ENCODE measurements around the gene CYP46A1. TPM values are rescaled to one million over a fixed set of nuclear protein-coding genes. Genes with fewer than 3 reads are reported as not detected.

CYP46A1 gene
- total and polyA plus RNA-seq, 4 donors: 0.33 to 2.5 (median 1.4) TPM

DNA sequence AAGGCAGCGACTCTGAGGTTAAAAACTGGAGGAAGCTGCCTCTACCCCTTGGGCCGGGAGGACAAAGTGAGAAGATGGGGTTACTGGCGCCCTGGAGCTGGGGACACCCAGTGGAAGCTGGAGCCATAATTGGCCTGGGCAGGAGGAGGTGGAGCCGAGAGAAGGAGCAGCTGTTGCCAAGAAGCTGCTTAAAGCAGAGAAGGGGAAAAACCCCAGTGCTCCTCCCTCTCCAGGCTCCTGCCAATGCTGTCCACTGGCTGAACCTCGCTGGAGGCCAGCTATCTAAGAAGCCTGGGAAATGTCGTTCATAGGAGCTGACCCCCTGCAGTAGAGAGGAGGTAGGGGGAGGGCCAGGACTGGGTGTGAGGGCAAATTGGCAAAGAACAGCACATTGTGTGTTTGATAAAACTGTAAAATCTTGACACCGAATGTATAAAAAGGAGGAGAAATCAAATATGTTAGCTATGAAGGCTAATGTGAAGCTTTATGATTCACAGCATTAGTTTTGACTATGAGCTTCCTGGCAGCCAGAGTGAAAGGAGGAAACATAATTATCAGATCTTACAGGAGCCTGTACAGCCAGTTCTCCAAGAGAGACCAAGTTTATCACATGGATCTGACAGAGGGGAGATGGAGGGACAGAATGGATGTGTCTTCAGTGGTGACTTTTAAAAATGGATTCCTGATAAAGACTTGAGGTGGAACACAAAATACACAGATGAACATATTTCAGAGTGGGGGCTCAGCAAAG lies 29.7 kb upstream of the CYP46A1 start:
- peaks cover 0 to 3% (median 0%) of the 10 kb centered on the region in 4 donors for H3K9me3 ChIP-seq (ENCODE audit: control insufficient read depth in 4 of 4, insufficient read depth in 3 of 4, low read length in 3 of 4)
- 47 to 62% methylated on average over 7 of the region's 7 CpGs for WGBS, 2 donors
- ATAC-seq (ENCODE audit: insufficient read depth, low FRiP score) (peak; percentile 40), DNase-seq (peak; percentile 82 to 90 (median 86))
- no peak overlapping the region for H3K4me3 ChIP-seq
- H3K36me3 ChIP-seq (ENCODE audit: control insufficient read depth in 4 of 4, insufficient read depth in 4 of 4, low read length in 4 of 4): peaks cover 0 to 3% (median 0%) of the 10 kb centered on the region in 4 donors
- H3K9ac ChIP-seq (ENCODE audit: insufficient read depth in 1 of 2, low read length in 2 of 2): no peak overlapping the region
- TF ChIP-seq, protein P1, sequence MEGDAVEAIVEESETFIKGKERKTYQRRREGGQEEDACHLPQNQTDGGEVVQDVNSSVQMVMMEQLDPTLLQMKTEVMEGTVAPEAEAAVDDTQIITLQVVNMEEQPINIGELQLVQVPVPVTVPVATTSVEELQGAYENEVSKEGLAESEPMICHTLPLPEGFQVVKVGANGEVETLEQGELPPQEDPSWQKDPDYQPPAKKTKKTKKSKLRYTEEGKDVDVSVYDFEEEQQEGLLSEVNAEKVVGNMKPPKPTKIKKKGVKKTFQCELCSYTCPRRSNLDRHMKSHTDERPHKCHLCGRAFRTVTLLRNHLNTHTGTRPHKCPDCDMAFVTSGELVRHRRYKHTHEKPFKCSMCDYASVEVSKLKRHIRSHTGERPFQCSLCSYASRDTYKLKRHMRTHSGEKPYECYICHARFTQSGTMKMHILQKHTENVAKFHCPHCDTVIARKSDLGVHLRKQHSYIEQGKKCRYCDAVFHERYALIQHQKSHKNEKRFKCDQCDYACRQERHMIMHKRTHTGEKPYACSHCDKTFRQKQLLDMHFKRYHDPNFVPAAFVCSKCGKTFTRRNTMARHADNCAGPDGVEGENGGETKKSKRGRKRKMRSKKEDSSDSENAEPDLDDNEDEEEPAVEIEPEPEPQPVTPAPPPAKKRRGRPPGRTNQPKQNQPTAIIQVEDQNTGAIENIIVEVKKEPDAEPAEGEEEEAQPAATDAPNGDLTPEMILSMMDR (IDR thresholded peaks at IDR 0.05; ENCODE audit: control extremely low read depth, extremely low read depth): no peak
- H3K27ac ChIP-seq (ENCODE audit: low read depth in 1 of 2, low read length in 1 of 2): no peak overlapping the region
- peaks cover 3 to 26% (median 16%) of the 10 kb centered on the region in 3 donors for H3K27me3 ChIP-seq (ENCODE audit: control insufficient read depth in 3 of 3, insufficient read depth in 3 of 3, low read length in 2 of 3)
- peaks cover 0 to 19% (median 2%) of the 10 kb centered on the region in 5 donors for H3K4me1 ChIP-seq (ENCODE audit: control insufficient read depth in 5 of 5, insufficient read depth in 5 of 5, low read length in 5 of 5)

DNA sequence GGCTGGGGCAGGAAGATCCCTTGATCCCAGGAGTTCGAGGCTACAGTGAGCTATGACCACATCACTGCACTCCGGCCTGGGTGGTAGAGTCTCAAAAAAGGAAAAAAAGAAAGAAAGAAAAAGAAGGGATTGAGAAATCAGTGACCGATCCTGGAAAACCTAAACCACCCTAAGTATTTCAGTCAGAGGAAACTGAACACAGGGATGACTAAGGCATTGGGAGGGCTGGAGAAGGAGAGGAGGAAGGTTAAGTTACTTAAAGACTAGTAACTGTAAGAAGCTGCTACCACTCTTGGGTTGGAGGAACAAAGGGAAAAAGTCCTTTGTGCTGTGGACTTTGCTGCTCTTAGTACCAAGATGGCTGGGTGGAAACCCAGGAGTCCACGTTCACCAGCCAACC lies 28.6 kb upstream of the CYP46A1 start:
- H3K4me3 ChIP-seq: no peak overlapping the region
- WGBS, 2 donors: 88 to 95% methylated on average over 4 of the region's 4 CpGs
- peaks cover 3 to 34% (median 16%) of the 10 kb centered on the region in 3 donors for H3K27me3 ChIP-seq (ENCODE audit: control insufficient read depth in 3 of 3, insufficient read depth in 3 of 3, low read length in 2 of 3)

DNA sequence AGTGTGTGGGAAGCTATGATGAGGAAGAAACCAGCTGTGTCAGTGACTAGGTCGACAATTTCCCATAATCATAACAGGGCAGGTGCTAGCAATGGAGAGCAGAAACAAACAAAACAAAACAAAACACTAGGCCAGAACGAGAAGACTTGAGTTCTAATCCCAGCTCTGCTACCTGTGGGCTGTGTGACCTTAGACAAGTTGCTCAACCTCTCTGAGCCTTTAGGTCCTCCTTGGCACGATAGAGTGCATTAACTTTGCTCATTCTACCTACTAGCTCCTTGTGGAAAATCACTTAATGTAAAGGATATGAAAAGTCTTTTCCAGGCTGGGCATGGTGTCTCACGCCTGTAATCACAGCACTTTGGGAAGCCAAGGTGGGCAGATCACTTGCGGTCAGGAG lies 27.9 kb upstream of the CYP46A1 start:
- 85 to 90% methylated on average over 5 of the region's 5 CpGs for WGBS, 2 donors
- TF ChIP-seq, protein P1 (IDR thresholded peaks at IDR 0.05; ENCODE audit: control extremely low read depth, extremely low read depth): no peak

More for the DNA sequence above, 28.6 kb upstream of the CYP46A1 start:
- peaks cover 0 to 3% (median 0%) of the 10 kb centered on the region in 4 donors for H3K9me3 ChIP-seq (ENCODE audit: control insufficient read depth in 4 of 4, insufficient read depth in 3 of 4, low read length in 3 of 4)
- H3K4me1 ChIP-seq (ENCODE audit: control insufficient read depth in 5 of 5, insufficient read depth in 5 of 5, low read length in 5 of 5): peaks cover 0 to 26% (median 3%) of the 10 kb centered on the region in 5 donors
- TF ChIP-seq, protein P1 (IDR thresholded peaks at IDR 0.05; ENCODE audit: control extremely low read depth, extremely low read depth): no peak
- no peak for DNase-seq
- no peak overlapping the region for H3K9ac ChIP-seq (ENCODE audit: insufficient read depth in 1 of 2, low read length in 2 of 2)
- no peak overlapping the region for H3K27ac ChIP-seq (ENCODE audit: low read depth in 1 of 2, low read length in 1 of 2)
- peaks cover 0 to 3% (median 0%) of the 10 kb centered on the region in 4 donors for H3K36me3 ChIP-seq (ENCODE audit: control insufficient read depth in 4 of 4, insufficient read depth in 4 of 4, low read length in 4 of 4)
- no peak for ATAC-seq (ENCODE audit: insufficient read depth, low FRiP score)

More for the DNA sequence above, 27.9 kb upstream of the CYP46A1 start:
- Histone ChIP-seq H3K4me3 (no peak overlapping the region), H3K4me1 (ENCODE audit: control insufficient read depth in 5 of 5, insufficient read depth in 5 of 5, low read length in 5 of 5) (peaks cover 0 to 27% (median 3%) of the 10 kb centered on the region in 5 donors), H3K9me3 (ENCODE audit: control insufficient read depth in 4 of 4, insufficient read depth in 3 of 4, low read length in 3 of 4) (peaks cover 0 to 3% (median 0%) of the 10 kb centered on the region in 4 donors), H3K27ac (ENCODE audit: low read depth in 1 of 2, low read length in 1 of 2) (no peak overlapping the region), H3K27me3 (ENCODE audit: control insufficient read depth in 3 of 3, insufficient read depth in 3 of 3, low read length in 2 of 3) (peaks cover 3 to 41% (median 20%) of the 10 kb centered on the region in 3 donors), H3K9ac (ENCODE audit: insufficient read depth in 1 of 2, low read length in 2 of 2) (no peak overlapping the region), H3K36me3 (ENCODE audit: control insufficient read depth in 4 of 4, insufficient read depth in 4 of 4, low read length in 4 of 4) (peaks cover 0 to 3% (median 0%) of the 10 kb centered on the region in 4 donors)
- ATAC-seq (ENCODE audit: insufficient read depth, low FRiP score) (no peak), DNase-seq (no peak)

All from lung (tissue), 12 donors.